Stomach smooth muscle (tissue), 2 donors: ENCODE measurements around the gene AKR1A1.
A peak's percentile ranks its signal among the peaks of the same experiment; 100 is the strongest.
"Not testable (repeated sequence)": the region's sequence is repeated elsewhere in the genome, so short reads cannot be mapped to it uniquely, and the experiment has no call there.

ENCODE experiments used
- H3K27ac ChIP-seq: one replicate; pipeline ENCODE4 v1.7.0; 2013; ENCODE audit warnings: mild to moderate bottlenecking, low read length, inconsistent platforms
- H3K27me3 ChIP-seq, 2 donors: one replicate each; pipeline ENCODE4 v1.7.0; 2013; ENCODE audit warnings: low read length in 2 of 2; ENCODE audit not compliant: insufficient read depth in 2 of 2, control insufficient read depth in 1 of 2
- H3K36me3 ChIP-seq, 2 donors: one replicate each; pipeline ENCODE4 v1.7.0; 2013; ENCODE audit warnings: low read length in 2 of 2; ENCODE audit not compliant: control insufficient read depth in 2 of 2, insufficient read depth in 2 of 2
- H3K4me1 ChIP-seq: one replicate; pipeline ENCODE4 v1.7.0; 2013; ENCODE audit warnings: low read length; ENCODE audit not compliant: control insufficient read depth, insufficient read depth
- H3K4me3 ChIP-seq, 2 donors: one replicate each; pipeline ENCODE4 v1.7.0; 2013; ENCODE audit warnings: low read length in 2 of 2
- H3K9ac ChIP-seq, 2 donors: one replicate each; pipeline ENCODE4 v1.7.0; 2013; ENCODE audit warnings: low read length in 2 of 2, mild to moderate bottlenecking in 1 of 2
- H3K9me3 ChIP-seq, 2 donors: one replicate each; pipeline ENCODE4 v1.7.0; 2013; ENCODE audit warnings: low read length in 2 of 2; ENCODE audit not compliant: control insufficient read depth in 2 of 2
- donor health status: healthy.
- donor health status: Pancreatic carcinoma.

The AKR1A1 gene

GRCh38 chr1:45513532-45514260, 36.9 kb upstream of the AKR1A1 start:
- H3K4me3 ChIP-seq, H3K27ac ChIP-seq, H3K9ac ChIP-seq, H3K27me3 ChIP-seq, H3K9me3 ChIP-seq: not testable (repeated sequence)
- peaks cover 12% of the 10 kb centered on the region for H3K4me1 ChIP-seq
- peaks cover 53 to 60% of the 10 kb centered on the region in 2 donors for H3K36me3 ChIP-seq

- Histone ChIP-seq H3K36me3 (peaks cover 36 to 47% of the 10 kb centered on the region in 2 donors), H3K9ac (no peak overlapping the region), H3K4me1 (peaks cover 21% of the 10 kb centered on the region), H3K27me3 (no peaks in the 10 kb centered on the region), H3K9me3 (no peaks in the 10 kb centered on the region), H3K27ac (no peak overlapping the region), H3K4me3 (peak overlapping the region in 1 of 2 donors; percentile 1)
Measured at GRCh38 chr1:45516036-45516435, 34.6 kb upstream of the AKR1A1 start.

GRCh38 chr1:45516465-45516864, 34.2 kb upstream of the AKR1A1 start:
- Histone ChIP-seq H3K9me3 (no peaks in the 10 kb centered on the region), H3K4me1 (peaks cover 21% of the 10 kb centered on the region), H3K9ac (no peak overlapping the region), H3K4me3 (no peak overlapping the region), H3K27ac (no peak overlapping the region), H3K27me3 (no peaks in the 10 kb centered on the region), H3K36me3 (peaks cover 32 to 42% of the 10 kb centered on the region in 2 donors)

- Histone ChIP-seq H3K36me3 (peaks cover 24 to 31% of the 10 kb centered on the region in 2 donors), H3K4me1 (peaks cover 21% of the 10 kb centered on the region)
- H3K9me3 ChIP-seq, H3K27ac ChIP-seq, H3K27me3 ChIP-seq, H3K9ac ChIP-seq, H3K4me3 ChIP-seq: not testable (repeated sequence)
Measured at GRCh38 chr1:45518366-45518765, 32.3 kb upstream of the AKR1A1 start.

- H3K4me1 ChIP-seq = peaks cover 21% of the 10 kb centered on the region
- no peaks in the 10 kb centered on the region for H3K9me3 ChIP-seq
- H3K9ac ChIP-seq = peak overlapping the region in 1 of 2 donors; percentile 53
- H3K27me3 ChIP-seq = no peaks in the 10 kb centered on the region
- peak overlapping the region; percentile 44 to 51 for H3K4me3 ChIP-seq
- peaks cover 20 to 26% of the 10 kb centered on the region in 2 donors for H3K36me3 ChIP-seq
- H3K27ac ChIP-seq = no peak overlapping the region
Measured at GRCh38 chr1:45518910-45519309, 31.7 kb upstream of the AKR1A1 start.

- H3K36me3 ChIP-seq = peaks cover 13 to 18% of the 10 kb centered on the region in 2 donors
- not testable (repeated sequence) for H3K9ac ChIP-seq
Measured at GRCh38 chr1:45519774-45520173, 30.9 kb upstream of the AKR1A1 start.

GRCh38 chr1:45521413-45522323, 29.0 kb upstream of the AKR1A1 start, which contains the start of gene PRDX1:
Gene PRDX1 (minus strand): TSS chr1:45521884. CDS start chr1:45519043, 2,841 bp downstream.
- Histone ChIP-seq H3K9ac (peak within 1 kb of the TSS; percentile 88 to 96), H3K36me3 (peaks cover 5 to 9% of the 10 kb centered on the region in 2 donors), H3K27me3 (no peaks in the 10 kb centered on the region), H3K9me3 (no peaks in the 10 kb centered on the region), H3K27ac (peak within 1 kb of the TSS; percentile 97), H3K4me1 (peaks cover 14% of the 10 kb centered on the region), H3K4me3 (peak within 1 kb of the TSS; percentile 81 to 98)

More at GRCh38 chr1:45519774-45520173, 30.9 kb upstream of the AKR1A1 start:
- Histone ChIP-seq H3K27ac (peak overlapping the region; percentile 37), H3K4me1 (peaks cover 21% of the 10 kb centered on the region), H3K4me3 (peak overlapping the region; percentile 44 to 81)
- not testable (repeated sequence) for H3K27me3 ChIP-seq, H3K9me3 ChIP-seq

GRCh38 chr1:45522324-45523104, 28.1 kb upstream of the AKR1A1 start:
- Histone ChIP-seq H3K27ac (peak overlapping the region; percentile 97), H3K4me3 (peak overlapping the region; percentile 81 to 98), H3K9ac (peak overlapping the region; percentile 88 to 96), H3K27me3 (no peaks in the 10 kb centered on the region), H3K36me3 (peaks cover 0 to 4% of the 10 kb centered on the region in 2 donors), H3K4me1 (peaks cover 9% of the 10 kb centered on the region), H3K9me3 (no peaks in the 10 kb centered on the region)

- H3K9ac ChIP-seq, H3K36me3 ChIP-seq, H3K9me3 ChIP-seq, H3K27ac ChIP-seq, H3K4me1 ChIP-seq, H3K4me3 ChIP-seq, H3K27me3 ChIP-seq: not testable (repeated sequence)
Measured at GRCh38 chr1:45523516-45523915, 27.1 kb upstream of the AKR1A1 start.

GRCh38 chr1:45523975-45524374, 26.7 kb upstream of the AKR1A1 start:
- H3K4me3 ChIP-seq, H3K9me3 ChIP-seq, H3K4me1 ChIP-seq, H3K9ac ChIP-seq, H3K27ac ChIP-seq, H3K27me3 ChIP-seq, H3K36me3 ChIP-seq: not testable (repeated sequence)
